Stimulated activated CD4-positive, alpha-beta T cell treated with anti-CD3 and anti-CD28 coated beads, Interleukin-2, amount 100 ng/mL, for 48 hours (primary cell): ENCODE results near the gene ATP5PD.
"Not testable (repeated sequence)": the region's sequence is repeated elsewhere in the genome, so short reads cannot be mapped to it uniquely, and the experiment has no call there.

Source experiments
- DNase-seq, 2 donors: peaks; one replicate each; pipeline ENCODE4 v3.0.0-alpha.2; 2020

The ATP5PD gene

GRCh38 chr17:75049057-75049456 lies 2.3 kb upstream of the ATP5PD start:
- DNase-seq, result no peak

- no peak for DNase-seq
Observed at GRCh38 chr17:75048249-75048878, 1.6 kb upstream of the ATP5PD start.

- DNase-seq, result no peak
Observed at GRCh38 chr17:75047398-75048098, 779 bp upstream of the ATP5PD start.

- DNase-seq, result not testable (repeated sequence)
Observed at GRCh38 chr17:75045946-75046406, 793 bp downstream of the ATP5PD start.

- DNase-seq, result no peak
Observed at GRCh38 chr17:75044716-75045115, 2.1 kb downstream of the ATP5PD start.

GRCh38 chr17:75043789-75044188 lies 3.0 kb downstream of the ATP5PD start:
- not testable (repeated sequence) for DNase-seq

GRCh38 chr17:75041656-75042280 lies 5.0 kb downstream of the ATP5PD start:
- DNase-seq, result no peak

- no peak for DNase-seq
Observed at GRCh38 chr17:75039238-75039637, 7.5 kb downstream of the ATP5PD start.

- DNase-seq, result peak; percentile 61 to 64
Observed at GRCh38 chr17:75036643-75037268, 10.0 kb downstream of the ATP5PD start.

- DNase-seq, result peak; percentile 97
Observed at GRCh38 chr17:75034236-75034908, 12.4 kb downstream of the ATP5PD start.

GRCh38 chr17:75033346-75034235 lies 13.2 kb downstream of the ATP5PD start:
- DNase-seq, result peak; percentile 99

GRCh38 chr17:75032720-75033280 lies 14.0 kb downstream of the ATP5PD start:
- no peak for DNase-seq

- DNase-seq, result peak; percentile 35 to 46
Observed at GRCh38 chr17:75031972-75032719, 14.6 kb downstream of the ATP5PD start.

- DNase-seq, result no peak
Observed at GRCh38 chr17:75030161-75030560, 16.6 kb downstream of the ATP5PD start.

- not testable (repeated sequence) for DNase-seq
Observed at GRCh38 chr17:75026650-75027049, 20.1 kb downstream of the ATP5PD start.

GRCh38 chr17:75025398-75025734 lies 21.4 kb downstream of the ATP5PD start:
- not testable (repeated sequence) for DNase-seq

- peak in 1 of 2 donors; percentile 34 for DNase-seq
Observed at GRCh38 chr17:75024686-75025397, 21.9 kb downstream of the ATP5PD start.

- no peak for DNase-seq
Observed at GRCh38 chr17:75020331-75021110, 26.2 kb downstream of the ATP5PD start.

GRCh38 chr17:75019710-75020109 lies 27.1 kb downstream of the ATP5PD start:
- DNase-seq, result no peak
